Measurements from ENCODE around the gene AQP4. TPM values are rescaled to one million over a fixed set of nuclear protein-coding genes. Genes with fewer than 3 reads are reported as not detected.

The AQP4 gene
- total RNA-seq, 1 donor from 2014 or later, result under 0.01 TPM

DNA sequence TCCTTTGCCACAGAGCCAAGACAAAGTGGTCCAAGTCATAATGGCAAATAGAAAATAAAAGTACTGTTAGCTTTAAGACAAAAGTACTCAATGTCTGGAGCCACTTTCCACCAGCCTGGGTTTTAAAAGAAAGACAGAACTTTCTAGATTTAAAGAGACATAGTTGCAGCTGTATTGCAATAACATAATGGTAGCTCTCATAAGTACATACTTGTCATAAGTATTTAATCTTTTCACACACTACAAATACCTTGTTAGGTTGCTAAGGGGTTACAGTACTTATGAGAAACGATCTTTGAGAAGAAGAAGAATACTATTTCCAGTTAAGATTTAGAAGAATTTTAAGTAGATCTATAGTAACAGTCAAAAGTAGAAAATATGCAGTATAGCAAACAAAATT, 28.9 kb upstream of the AQP4 start:
- TF ChIP-seq, protein P1, sequence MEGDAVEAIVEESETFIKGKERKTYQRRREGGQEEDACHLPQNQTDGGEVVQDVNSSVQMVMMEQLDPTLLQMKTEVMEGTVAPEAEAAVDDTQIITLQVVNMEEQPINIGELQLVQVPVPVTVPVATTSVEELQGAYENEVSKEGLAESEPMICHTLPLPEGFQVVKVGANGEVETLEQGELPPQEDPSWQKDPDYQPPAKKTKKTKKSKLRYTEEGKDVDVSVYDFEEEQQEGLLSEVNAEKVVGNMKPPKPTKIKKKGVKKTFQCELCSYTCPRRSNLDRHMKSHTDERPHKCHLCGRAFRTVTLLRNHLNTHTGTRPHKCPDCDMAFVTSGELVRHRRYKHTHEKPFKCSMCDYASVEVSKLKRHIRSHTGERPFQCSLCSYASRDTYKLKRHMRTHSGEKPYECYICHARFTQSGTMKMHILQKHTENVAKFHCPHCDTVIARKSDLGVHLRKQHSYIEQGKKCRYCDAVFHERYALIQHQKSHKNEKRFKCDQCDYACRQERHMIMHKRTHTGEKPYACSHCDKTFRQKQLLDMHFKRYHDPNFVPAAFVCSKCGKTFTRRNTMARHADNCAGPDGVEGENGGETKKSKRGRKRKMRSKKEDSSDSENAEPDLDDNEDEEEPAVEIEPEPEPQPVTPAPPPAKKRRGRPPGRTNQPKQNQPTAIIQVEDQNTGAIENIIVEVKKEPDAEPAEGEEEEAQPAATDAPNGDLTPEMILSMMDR (IDR thresholded peaks at IDR 0.05; ENCODE audit: insufficient read depth, low read length, poor library complexity, severe bottlenecking), result no peak
- no peak for DNase-seq (ENCODE audit: low read depth)
- H3K36me3 ChIP-seq (ENCODE audit: control insufficient read depth, insufficient read depth, low read length), result no peaks in the 10 kb centered on the region
- H3K27me3 ChIP-seq (ENCODE audit: control insufficient read depth, insufficient read depth, low read length), result no peaks in the 10 kb centered on the region
- H3K4me3 ChIP-seq (ENCODE audit: low read depth, low read length), result no peak overlapping the region

DNA sequence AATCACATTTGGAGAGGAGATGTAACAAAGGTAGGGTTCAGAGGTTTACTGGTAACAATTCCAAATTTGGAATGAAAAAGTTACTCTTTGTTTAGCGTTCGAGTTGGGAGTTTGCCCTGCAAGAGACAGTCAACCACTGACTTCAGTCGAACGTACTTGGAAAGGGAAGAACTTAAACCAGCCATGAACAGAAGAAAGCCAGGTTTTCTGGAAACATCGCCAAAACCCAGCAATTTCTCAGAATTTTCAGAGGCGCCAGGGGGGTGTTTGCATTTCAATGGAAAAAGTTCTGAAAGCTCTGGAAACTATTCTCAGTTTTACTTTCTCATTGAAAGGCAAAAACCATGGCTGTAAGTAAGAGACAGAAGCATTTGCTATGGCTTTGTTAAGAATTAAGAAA, 28.5 kb upstream of the AQP4 start:
- Histone ChIP-seq H3K36me3 (ENCODE audit: control insufficient read depth, insufficient read depth, low read length) (no peaks in the 10 kb centered on the region), H3K4me3 (ENCODE audit: low read depth, low read length) (no peak overlapping the region), H3K27me3 (ENCODE audit: control insufficient read depth, insufficient read depth, low read length) (no peaks in the 10 kb centered on the region)
- TF ChIP-seq, protein P1 (IDR thresholded peaks at IDR 0.05; ENCODE audit: insufficient read depth, low read length, poor library complexity, severe bottlenecking), result no peak
- DNase-seq (ENCODE audit: low read depth), result no peak

DNA sequence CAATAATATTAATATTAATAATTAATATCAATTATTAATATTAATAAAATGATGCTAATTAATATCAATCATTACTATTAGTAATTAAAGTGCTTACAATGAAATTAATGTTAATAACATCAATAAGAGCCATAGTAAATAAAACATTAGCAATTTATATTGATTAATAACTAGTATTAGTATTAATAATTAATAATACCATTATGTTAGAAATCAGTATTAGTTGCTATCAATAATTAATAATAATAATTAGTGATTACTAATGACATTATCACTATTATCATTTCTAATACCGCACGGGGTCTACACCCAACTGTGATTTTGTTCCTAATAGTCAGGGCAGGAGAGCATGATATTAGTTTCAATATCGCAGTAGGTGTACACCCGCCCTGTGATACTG, 22.8 kb upstream of the AQP4 start:
- no peak overlapping the region for H3K4me3 ChIP-seq (ENCODE audit: low read depth, low read length)
- TF ChIP-seq, protein P1 (IDR thresholded peaks at IDR 0.05; ENCODE audit: insufficient read depth, low read length, poor library complexity, severe bottlenecking), result no peak
- H3K27me3 ChIP-seq (ENCODE audit: control insufficient read depth, insufficient read depth, low read length), result no peaks in the 10 kb centered on the region
- DNase-seq (ENCODE audit: low read depth), result no peak
- H3K36me3 ChIP-seq (ENCODE audit: control insufficient read depth, insufficient read depth, low read length), result no peaks in the 10 kb centered on the region

DNA sequence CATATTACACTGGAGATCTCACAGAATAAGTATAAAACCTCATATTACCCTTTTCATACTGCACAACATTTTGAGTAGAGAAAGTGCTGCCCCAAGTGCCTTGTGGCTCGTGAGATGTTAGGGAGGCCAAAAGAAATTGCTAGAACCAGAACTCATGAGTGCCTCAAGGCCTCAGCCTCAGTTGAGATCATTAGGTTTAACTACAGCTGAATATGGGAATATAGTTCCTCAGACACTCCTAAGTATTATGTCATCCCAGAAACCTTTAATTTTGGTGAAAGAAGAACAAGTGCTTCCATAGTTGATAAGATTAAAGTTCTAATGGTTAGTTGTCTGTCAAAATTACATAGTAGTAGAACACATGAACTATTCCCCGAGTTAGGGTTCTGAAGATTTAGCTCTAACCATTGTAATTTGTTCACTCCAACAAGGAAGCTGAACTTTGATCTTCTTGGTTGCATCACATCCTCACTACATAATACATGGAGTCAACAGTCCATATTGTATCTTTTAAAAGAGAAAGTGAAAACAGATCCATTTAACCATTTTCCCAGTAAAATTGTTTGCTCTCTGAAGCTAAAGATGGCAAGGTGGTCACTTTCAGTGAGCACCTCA, 9.6 kb upstream of the AQP4 start:
- TF ChIP-seq, protein P1 (IDR thresholded peaks at IDR 0.05; ENCODE audit: insufficient read depth, low read length, poor library complexity, severe bottlenecking), result no peak
- no peak for DNase-seq (ENCODE audit: low read depth)
- Histone ChIP-seq H3K36me3 (ENCODE audit: control insufficient read depth, insufficient read depth, low read length) (no peaks in the 10 kb centered on the region), H3K27me3 (ENCODE audit: control insufficient read depth, insufficient read depth, low read length) (no peaks in the 10 kb centered on the region), H3K4me3 (ENCODE audit: low read depth, low read length) (no peak overlapping the region)

DNA sequence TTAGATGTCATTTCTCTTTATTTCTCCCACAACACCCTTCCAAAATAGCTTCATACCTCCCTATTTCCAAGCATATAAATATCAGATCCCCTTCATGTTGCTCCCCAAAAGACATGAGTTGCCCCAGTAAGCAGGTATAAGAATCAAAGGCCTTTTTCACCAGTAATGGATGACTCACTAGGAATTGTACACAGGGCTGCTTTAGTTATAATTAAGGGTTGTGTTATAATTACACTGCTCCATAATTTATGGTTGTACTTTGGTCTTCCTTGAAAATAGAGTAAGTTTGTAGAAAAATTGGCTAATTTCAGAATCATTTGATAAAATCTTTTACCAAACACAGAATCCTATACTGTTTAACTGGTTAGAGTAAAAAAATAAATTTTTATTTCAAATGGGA, 8.8 kb upstream of the AQP4 start:
- DNase-seq (ENCODE audit: low read depth), result no peak
- no peaks in the 10 kb centered on the region for H3K27me3 ChIP-seq (ENCODE audit: control insufficient read depth, insufficient read depth, low read length)

More for the DNA sequence above, 8.8 kb upstream of the AQP4 start:
- no peak overlapping the region for H3K4me3 ChIP-seq (ENCODE audit: low read depth, low read length)
- H3K36me3 ChIP-seq (ENCODE audit: control insufficient read depth, insufficient read depth, low read length), result no peaks in the 10 kb centered on the region
- TF ChIP-seq, protein P1 (IDR thresholded peaks at IDR 0.05; ENCODE audit: insufficient read depth, low read length, poor library complexity, severe bottlenecking), result no peak

All from kidney epithelial cell (primary cell).